Ishikawa (cell line): ENCODE measurements around the gene SRGAP1.

ENCODE experiments used
- CEBPB ChIP-seq: IDR thresholded peaks from 2 replicates; pipeline ENCODE4 v1.6.1; 2012
- CREB1 ChIP-seq: IDR thresholded peaks from 2 replicates; pipeline ENCODE4 v1.6.1; 2012; ENCODE audit warnings: low read depth
- EGR1 ChIP-seq: IDR thresholded peaks from 2 replicates; pipeline ENCODE4 v1.6.1; 2012
- EP300 ChIP-seq: IDR thresholded peaks from 2 replicates; pipeline ENCODE4 v1.6.1; 2012; ENCODE audit warnings: borderline replicate concordance
- FOXM1 ChIP-seq: IDR thresholded peaks from 2 replicates; pipeline ENCODE4 v1.6.1; 2012; ENCODE audit warnings: low read depth, borderline replicate concordance
- NFIC ChIP-seq: IDR thresholded peaks from 2 replicates; pipeline ENCODE4 v1.6.1; 2012
- RAD21 ChIP-seq: IDR thresholded peaks from 2 replicates; pipeline ENCODE4 v1.6.1; 2012; ENCODE audit warnings: low read depth
- TAF1 ChIP-seq: IDR thresholded peaks from 2 replicates; pipeline ENCODE4 v1.6.1; 2012; ENCODE audit warnings: low read depth, mild to moderate bottlenecking
- TCF12 ChIP-seq: IDR thresholded peaks from 2 replicates; pipeline ENCODE4 v1.6.1; 2012; ENCODE audit warnings: low read depth
- TEAD4 ChIP-seq: IDR thresholded peaks from 2 replicates; pipeline ENCODE4 v1.6.1; 2012
- YY1 ChIP-seq: IDR thresholded peaks from 2 replicates; pipeline ENCODE4 v1.6.1; 2012; ENCODE audit warnings: low read depth
- ZBTB7A ChIP-seq: IDR thresholded peaks from 2 replicates; pipeline ENCODE4 v1.6.1; 2012; ENCODE audit warnings: low read depth
- TF ChIP-seq, protein P1 (sequence below): IDR thresholded peaks from 2 replicates; pipeline ENCODE4 v1.6.1; 2012
- TF ChIP-seq, protein P2 (sequence below): IDR thresholded peaks from 2 replicates; pipeline ENCODE4 v1.6.1; 2012; ENCODE audit warnings: low read depth, mild to moderate bottlenecking
- TF ChIP-seq, protein P3 (sequence below): IDR thresholded peaks from 2 replicates; pipeline ENCODE4 v1.6.1; 2012

SRGAP1 gene

DNA sequence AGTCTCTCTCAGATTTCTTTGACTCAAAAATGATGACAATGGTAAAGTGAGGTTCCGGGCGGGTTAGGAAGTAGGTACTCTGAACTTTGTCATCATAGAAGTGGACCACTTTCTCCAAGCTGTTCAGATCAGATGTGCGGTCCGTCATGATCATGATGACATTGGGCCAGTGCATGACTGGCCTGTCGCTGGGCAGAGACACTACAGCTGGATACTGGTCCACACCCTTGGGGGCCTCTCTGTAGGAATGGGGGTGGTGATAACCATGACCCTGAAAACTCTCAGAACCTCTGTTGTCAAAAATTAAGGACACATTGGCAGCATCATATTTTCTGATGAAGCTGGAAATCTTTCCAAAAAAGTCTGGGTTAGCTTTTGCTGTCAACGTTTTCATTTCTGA lies 349.4 kb downstream of the SRGAP1 start:
- TF ChIP-seq EP300 (no peak), EGR1 (no peak), TCF12 (no peak), CEBPB (no peak), FOXM1 (no peak), CREB1 (no peak), TEAD4 (no peak), RAD21 (no peak), NFIC (no peak), TAF1 (no peak), ZBTB7A (no peak), YY1 (no peak)
- TF ChIP-seq, protein P1, sequence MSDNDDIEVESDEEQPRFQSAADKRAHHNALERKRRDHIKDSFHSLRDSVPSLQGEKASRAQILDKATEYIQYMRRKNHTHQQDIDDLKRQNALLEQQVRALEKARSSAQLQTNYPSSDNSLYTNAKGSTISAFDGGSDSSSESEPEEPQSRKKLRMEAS: no peak
- TF ChIP-seq, protein P2, sequence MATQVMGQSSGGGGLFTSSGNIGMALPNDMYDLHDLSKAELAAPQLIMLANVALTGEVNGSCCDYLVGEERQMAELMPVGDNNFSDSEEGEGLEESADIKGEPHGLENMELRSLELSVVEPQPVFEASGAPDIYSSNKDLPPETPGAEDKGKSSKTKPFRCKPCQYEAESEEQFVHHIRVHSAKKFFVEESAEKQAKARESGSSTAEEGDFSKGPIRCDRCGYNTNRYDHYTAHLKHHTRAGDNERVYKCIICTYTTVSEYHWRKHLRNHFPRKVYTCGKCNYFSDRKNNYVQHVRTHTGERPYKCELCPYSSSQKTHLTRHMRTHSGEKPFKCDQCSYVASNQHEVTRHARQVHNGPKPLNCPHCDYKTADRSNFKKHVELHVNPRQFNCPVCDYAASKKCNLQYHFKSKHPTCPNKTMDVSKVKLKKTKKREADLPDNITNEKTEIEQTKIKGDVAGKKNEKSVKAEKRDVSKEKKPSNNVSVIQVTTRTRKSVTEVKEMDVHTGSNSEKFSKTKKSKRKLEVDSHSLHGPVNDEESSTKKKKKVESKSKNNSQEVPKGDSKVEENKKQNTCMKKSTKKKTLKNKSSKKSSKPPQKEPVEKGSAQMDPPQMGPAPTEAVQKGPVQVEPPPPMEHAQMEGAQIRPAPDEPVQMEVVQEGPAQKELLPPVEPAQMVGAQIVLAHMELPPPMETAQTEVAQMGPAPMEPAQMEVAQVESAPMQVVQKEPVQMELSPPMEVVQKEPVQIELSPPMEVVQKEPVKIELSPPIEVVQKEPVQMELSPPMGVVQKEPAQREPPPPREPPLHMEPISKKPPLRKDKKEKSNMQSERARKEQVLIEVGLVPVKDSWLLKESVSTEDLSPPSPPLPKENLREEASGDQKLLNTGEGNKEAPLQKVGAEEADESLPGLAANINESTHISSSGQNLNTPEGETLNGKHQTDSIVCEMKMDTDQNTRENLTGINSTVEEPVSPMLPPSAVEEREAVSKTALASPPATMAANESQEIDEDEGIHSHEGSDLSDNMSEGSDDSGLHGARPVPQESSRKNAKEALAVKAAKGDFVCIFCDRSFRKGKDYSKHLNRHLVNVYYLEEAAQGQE: no peak
- TF ChIP-seq, protein P3, sequence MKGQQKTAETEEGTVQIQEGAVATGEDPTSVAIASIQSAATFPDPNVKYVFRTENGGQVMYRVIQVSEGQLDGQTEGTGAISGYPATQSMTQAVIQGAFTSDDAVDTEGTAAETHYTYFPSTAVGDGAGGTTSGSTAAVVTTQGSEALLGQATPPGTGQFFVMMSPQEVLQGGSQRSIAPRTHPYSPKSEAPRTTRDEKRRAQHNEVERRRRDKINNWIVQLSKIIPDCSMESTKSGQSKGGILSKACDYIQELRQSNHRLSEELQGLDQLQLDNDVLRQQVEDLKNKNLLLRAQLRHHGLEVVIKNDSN: no peak

DNA sequence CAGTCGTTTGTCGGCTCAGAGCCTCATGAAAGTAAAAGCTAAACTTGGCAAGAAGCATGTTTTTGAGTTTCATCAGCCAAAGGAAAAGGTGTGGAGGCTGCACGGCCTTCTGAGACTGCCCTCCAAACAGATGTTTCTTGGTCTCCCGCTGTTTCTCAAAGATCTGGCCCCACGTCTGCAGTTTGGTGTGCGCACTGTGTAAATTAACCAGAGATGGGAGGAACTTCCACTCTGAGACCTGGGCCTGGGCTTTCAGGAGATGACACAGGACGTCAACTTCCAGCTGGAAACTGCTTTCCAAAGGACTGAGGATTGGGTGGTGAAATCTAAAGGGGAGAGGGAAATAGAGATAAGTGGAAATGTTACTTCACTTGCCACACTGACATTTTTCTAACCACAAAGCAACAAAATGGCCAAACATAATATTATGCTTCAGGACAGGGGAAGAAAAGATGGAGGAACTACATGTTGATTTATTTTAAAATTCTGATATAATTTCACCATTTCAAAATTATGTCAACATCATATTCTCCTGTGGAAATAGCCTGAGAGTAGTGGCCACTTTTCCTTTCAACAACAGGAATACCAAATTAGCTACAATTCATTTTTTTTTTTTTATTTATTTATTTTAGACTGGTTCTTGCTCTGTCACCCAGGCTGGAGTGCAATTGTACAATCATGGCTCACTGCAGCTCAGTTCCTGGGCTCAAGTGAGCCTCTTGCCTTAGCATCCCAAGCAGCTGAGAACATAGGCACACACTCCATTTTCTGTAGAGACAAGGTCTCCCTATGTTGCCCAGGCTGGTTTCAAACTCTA lies 350.0 kb downstream of the SRGAP1 start:
- TF ChIP-seq, protein P1: no peak
- no peak for TF ChIP-seq NFIC
- TF ChIP-seq CEBPB: no peak
- no peak for TF ChIP-seq EP300

DNA sequence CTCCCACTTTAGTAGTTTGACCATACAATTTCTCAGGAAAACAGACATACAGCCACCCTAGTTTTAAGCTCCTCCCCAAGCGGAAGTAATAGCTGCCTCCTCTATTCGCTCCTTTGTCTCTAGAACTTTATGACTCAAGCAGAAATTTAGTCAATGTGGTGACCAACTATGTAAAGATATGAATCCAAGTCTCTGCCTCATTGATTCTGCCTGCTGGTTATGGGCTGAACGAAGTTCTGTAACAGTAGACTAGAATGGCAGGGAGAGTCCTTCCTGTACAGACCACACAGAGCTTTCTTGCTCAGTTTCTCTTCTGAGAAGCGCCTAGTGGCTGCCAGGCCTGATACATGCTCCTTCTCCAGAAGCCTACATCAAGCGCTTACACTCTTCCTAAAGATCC lies 358.5 kb downstream of the SRGAP1 start:
- TF ChIP-seq TEAD4 (no peak), RAD21 (no peak), FOXM1 (no peak), CREB1 (no peak), NFIC (no peak), TAF1 (no peak), EP300 (no peak), TCF12 (no peak), YY1 (no peak), EGR1 (no peak), ZBTB7A (no peak), CEBPB (no peak)
- TF ChIP-seq, protein P3: no peak
- TF ChIP-seq, protein P2: no peak
- TF ChIP-seq, protein P1: no peak

DNA sequence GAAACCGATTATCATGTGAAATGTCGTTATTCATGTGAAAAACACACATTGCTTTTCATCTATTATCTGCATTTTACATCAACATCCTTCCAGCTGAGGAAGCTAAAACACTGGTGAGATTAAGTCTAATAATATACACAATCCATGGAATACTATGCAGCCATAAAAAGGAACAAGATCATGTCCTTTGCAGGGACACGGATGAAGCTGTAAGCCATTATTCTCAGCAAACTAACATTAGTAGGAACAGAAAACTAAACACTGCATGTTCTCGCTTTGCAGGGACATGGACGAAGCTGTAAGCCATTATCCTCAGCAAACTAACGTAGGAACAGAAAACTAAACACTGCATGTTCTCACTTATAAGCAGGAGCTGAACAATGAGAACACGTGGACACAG lies 359.3 kb downstream of the SRGAP1 start:
- TF ChIP-seq, protein P1: no peak
- TF ChIP-seq, protein P3: no peak
- TF ChIP-seq EP300 (no peak), TEAD4 (no peak)

DNA sequence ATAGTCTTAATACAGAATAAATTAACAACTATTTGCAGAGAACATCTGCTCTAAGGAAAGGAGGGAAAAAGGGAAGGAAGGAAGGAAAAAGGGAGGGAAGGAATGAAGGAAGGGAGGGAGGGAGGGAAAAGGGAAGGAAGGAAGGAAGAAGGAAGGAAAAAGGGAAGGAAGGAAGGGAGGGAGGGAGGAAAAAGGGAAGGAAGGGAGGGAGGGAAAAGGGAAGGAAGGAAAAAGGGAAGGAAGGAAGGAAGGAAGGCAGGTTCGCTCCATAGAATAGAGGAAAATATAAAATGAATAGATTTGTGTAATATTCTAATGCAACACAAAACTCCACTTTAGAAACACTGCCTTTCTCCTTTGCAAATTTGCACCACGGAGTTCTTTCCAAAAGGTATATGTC lies 361.0 kb downstream of the SRGAP1 start:
- TF ChIP-seq TAF1 (no peak), RAD21 (no peak), ZBTB7A (no peak), EGR1 (no peak), CREB1 (no peak), EP300 (no peak), FOXM1 (no peak), TEAD4 (no peak), NFIC (no peak), YY1 (no peak)
- TF ChIP-seq, protein P2: no peak
- TF ChIP-seq, protein P1: no peak
- TF ChIP-seq, protein P3: no peak
